Fibroblast of lung (primary cell): ENCODE measurements around the gene TULP1. TPM values are rescaled to one million over a fixed set of nuclear protein-coding genes. Genes with fewer than 3 reads are reported as not detected.

Source experiments
- DNase-seq, 2 donors: peaks; one replicate each; pipeline versions ENCODE4 v3.0.0 to v3.0.0-alpha.2; 2010; ENCODE audit warnings: low read depth in 2 of 2
- H2AFZ ChIP-seq: 2 replicates; pipeline ENCODE4 v1.5.1; 2012; ENCODE audit warnings: low read length, control low read depth, inconsistent platforms
- H3K27ac ChIP-seq: 2 replicates; pipeline ENCODE4 v1.5.1; 2011; ENCODE audit warnings: low read length, control low read depth; ENCODE audit not compliant: insufficient read depth
- H3K27me3 ChIP-seq: 2 replicates; pipeline ENCODE4 v1.5.1; 2011; ENCODE audit warnings: mild to moderate bottlenecking, low read length; ENCODE audit not compliant: control insufficient read depth, insufficient read depth
- H3K36me3 ChIP-seq: 2 replicates; pipeline ENCODE4 v1.5.1; 2011; ENCODE audit warnings: low read length; ENCODE audit not compliant: control insufficient read depth, insufficient read depth
- H3K4me1 ChIP-seq: 2 replicates; pipeline ENCODE4 v1.5.1; 2011; ENCODE audit warnings: low read length; ENCODE audit not compliant: control insufficient read depth, insufficient read depth; ENCODE audit errors: extremely low read depth
- H3K4me2 ChIP-seq: 2 replicates; pipeline ENCODE4 v1.5.1; 2011; ENCODE audit warnings: low read length, control low read depth; ENCODE audit not compliant: insufficient read depth; ENCODE audit errors: extremely low read depth
- H3K4me3 ChIP-seq, 4 experiments: fragments of 200-600 bp in 1 of 4; sonication (generic) in 1 of 4; replicated peaks in 1 of 4; 2 replicates each; pipeline ENCODE4 v1.5.1; 2011 to 2016; ENCODE audit warnings: low read length in 4 of 4, low read depth in 3 of 4, mild to moderate bottlenecking in 3 of 4, control low read depth in 2 of 4, inconsistent platforms in 1 of 4, mixed read lengths in 1 of 4; ENCODE audit not compliant: insufficient read depth in 1 of 4; ENCODE audit errors: control extremely low read depth in 1 of 4
- H3K79me2 ChIP-seq: 2 replicates; pipeline ENCODE4 v1.5.1; 2012; ENCODE audit warnings: mild to moderate bottlenecking, low read length, inconsistent platforms; ENCODE audit not compliant: control insufficient read depth, insufficient read depth
- H3K9ac ChIP-seq: 2 replicates; pipeline ENCODE4 v1.5.1; 2011; ENCODE audit warnings: mild to moderate bottlenecking, low read length, control low read depth; ENCODE audit not compliant: insufficient read depth
- H3K9me3 ChIP-seq: 2 replicates; pipeline ENCODE4 v1.5.1; 2012; ENCODE audit warnings: low read depth, low read length; ENCODE audit not compliant: control insufficient read depth, insufficient read depth
- H4K20me1 ChIP-seq: 2 replicates; pipeline ENCODE4 v1.5.1; 2011; ENCODE audit warnings: low read length; ENCODE audit not compliant: control insufficient read depth, insufficient read depth; ENCODE audit errors: extremely low read depth
- CTCF ChIP-seq, 2 donors: IDR thresholded peaks in 1 of 2; conservative IDR thresholded peaks in 1 of 2; 1 replicate in 1 of 2; 2 replicates in 1 of 2; pipeline ENCODE4 v1.5.1; 2011 to 2012; ENCODE audit warnings: low read length in 2 of 2, control low read depth in 1 of 2, inconsistent platforms in 1 of 2, low read depth in 1 of 2, mild to moderate bottlenecking in 1 of 2
- EZH2 ChIP-seq: IDR thresholded peaks from 2 replicates; pipeline ENCODE4 v1.5.1; 2012; ENCODE audit warnings: low read length, control low read depth, mild to moderate bottlenecking; ENCODE audit errors: missing control alignments
- polyA plus RNA-seq, 2 donors: library from polyadenylated mRNA; depleted of rRNA in 1 of 2; stranded (reverse) in 1 of 2; unstranded in 1 of 2; fragments of >200 nt; gene quantifications; 2 replicates each; pipeline ENCODE4 v1.2.1, GENCODE V29; 2011 to 2012; ENCODE audit warnings: missing spikeins in 1 of 2
- total RNA-seq: library from RNA; depleted of rRNA; stranded (reverse); fragments of >200 nt; gene quantifications from 2 replicates; pipeline ENCODE4 v1.2.1, GENCODE V29; 2014

TULP1 gene
- total and polyA plus RNA-seq, 2 donors (not counting 1 experiment from before 2014, with no cell fraction given): not detected

GRCh38 chr6:35534407-35535170 is 21.9 kb upstream of the TULP1 start:
- H3K9ac ChIP-seq: no peak overlapping the region
- H3K79me2 ChIP-seq: no peaks in the 10 kb centered on the region
- no peak for DNase-seq
- TF ChIP-seq CTCF (conservative IDR thresholded peaks at IDR 0.05 in 1 of 2, IDR thresholded peaks at IDR 0.05 in 1 of 2; ENCODE audit: low read depth in 1 of 2, low read length in 2 of 2) (no peak), EZH2 (no peak)
- no peak overlapping the region for H3K4me3 ChIP-seq
- no peaks in the 10 kb centered on the region for H4K20me1 ChIP-seq
- H3K27ac ChIP-seq: no peak overlapping the region
- H2AFZ ChIP-seq: no peak overlapping the region
- no peaks in the 10 kb centered on the region for H3K36me3 ChIP-seq
- no peaks in the 10 kb centered on the region for H3K9me3 ChIP-seq
- H3K27me3 ChIP-seq: peaks cover 5% of the 10 kb centered on the region
- no peaks in the 10 kb centered on the region for H3K4me1 ChIP-seq
- no peak overlapping the region for H3K4me2 ChIP-seq

GRCh38 chr6:35533981-35534380 is 21.3 kb upstream of the TULP1 start:
- peaks cover 5% of the 10 kb centered on the region for H3K27me3 ChIP-seq
- no peak for DNase-seq
- H3K4me1 ChIP-seq: no peaks in the 10 kb centered on the region
- H3K36me3 ChIP-seq: no peaks in the 10 kb centered on the region
- H3K79me2 ChIP-seq: no peaks in the 10 kb centered on the region
- H3K4me3 ChIP-seq: no peak overlapping the region
- H4K20me1 ChIP-seq: no peaks in the 10 kb centered on the region
- no peak for TF ChIP-seq CTCF (conservative IDR thresholded peaks at IDR 0.05 in 1 of 2, IDR thresholded peaks at IDR 0.05 in 1 of 2; ENCODE audit: low read depth in 1 of 2, low read length in 2 of 2)
- TF ChIP-seq EZH2: no peak
- no peaks in the 10 kb centered on the region for H3K9me3 ChIP-seq
- no peak overlapping the region for H3K4me2 ChIP-seq
- H3K27ac ChIP-seq: no peak overlapping the region
- H2AFZ ChIP-seq: no peak overlapping the region
- no peak overlapping the region for H3K9ac ChIP-seq

- Histone ChIP-seq H4K20me1 (no peaks in the 10 kb centered on the region), H3K27ac (no peak overlapping the region), H3K9me3 (no peaks in the 10 kb centered on the region), H3K4me3 (no peak overlapping the region), H3K36me3 (no peaks in the 10 kb centered on the region), H3K9ac (no peak overlapping the region), H3K27me3 (peaks cover 10% of the 10 kb centered on the region), H3K79me2 (no peaks in the 10 kb centered on the region), H3K4me1 (no peaks in the 10 kb centered on the region), H3K4me2 (no peak overlapping the region), H2AFZ (no peak overlapping the region)
- TF ChIP-seq EZH2 (no peak), CTCF (conservative IDR thresholded peaks at IDR 0.05 in 1 of 2, IDR thresholded peaks at IDR 0.05 in 1 of 2; ENCODE audit: low read depth in 1 of 2, low read length in 2 of 2) (no peak)
- DNase-seq: no peak
Measured at GRCh38 chr6:35532126-35532525, 19.4 kb upstream of the TULP1 start.
